ENCODE results near the gene SULT1A2.
"Not testable (repeated sequence)": the region's sequence is repeated elsewhere in the genome, so short reads cannot be mapped to it uniquely, and the experiment has no call there.

The SULT1A2 gene

DNA sequence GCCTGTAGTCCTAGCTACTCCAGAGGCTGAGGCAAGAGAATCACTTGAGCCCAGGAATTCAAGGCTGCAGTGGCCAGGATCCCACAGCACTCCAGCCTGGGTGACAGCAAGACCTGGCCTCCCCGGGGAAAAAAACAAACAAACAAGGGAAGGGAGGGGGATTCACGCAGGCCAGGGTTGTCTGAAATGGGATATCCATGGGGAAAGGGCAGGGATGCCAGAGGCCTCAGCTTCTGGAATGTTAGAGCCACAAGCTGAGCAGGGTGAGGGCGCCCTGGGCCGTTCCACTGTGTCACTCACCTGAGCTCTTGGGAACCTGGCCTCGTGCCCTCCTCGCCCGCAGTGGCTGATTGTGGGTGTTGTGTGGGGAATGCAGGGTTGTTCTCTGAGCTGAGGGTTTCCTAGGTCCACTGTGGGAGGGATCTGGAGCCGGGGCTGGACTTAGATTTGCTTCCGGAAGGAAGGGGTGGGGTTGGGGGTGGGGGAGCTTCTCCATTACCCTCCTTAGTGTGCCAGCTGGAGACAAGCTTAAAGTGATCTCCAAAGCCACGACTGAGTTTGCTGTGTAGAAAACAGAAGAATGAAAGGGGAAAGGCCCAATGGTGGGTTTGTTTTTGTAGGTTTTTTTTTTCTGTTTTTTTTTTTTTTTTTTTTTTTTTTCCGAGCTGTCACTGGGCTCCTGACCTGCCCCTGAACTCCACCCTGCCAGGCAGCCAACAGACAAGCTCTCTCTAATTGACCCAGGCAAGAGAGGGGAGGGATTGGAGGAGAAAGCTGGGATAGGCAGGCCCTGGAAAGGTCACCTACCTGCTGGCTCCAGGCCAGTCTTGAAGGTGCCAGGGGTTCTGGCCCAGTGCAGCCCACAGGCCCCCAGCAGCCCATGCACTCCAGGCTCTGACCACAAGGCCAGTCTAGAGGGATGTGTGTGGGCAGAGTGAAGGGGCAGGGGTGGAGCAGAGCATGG is 13.1 kb upstream of the SULT1A2 start, which contains the start of gene SULT1A1:
TSS of gene SULT1A1 (minus strand) at position 414 of the 964 bp plus-strand sequence. CDS start 1,189 bp downstream, outside the sequence.
- FAIRE-seq = no peak
- DNase-seq (ENCODE audit: insufficient read length, low spot score) = no peak
- TF ChIP-seq CTCF (IDR thresholded peaks at IDR 0.05; ENCODE audit: insufficient read depth, missing control alignments) = no peak

DNA sequence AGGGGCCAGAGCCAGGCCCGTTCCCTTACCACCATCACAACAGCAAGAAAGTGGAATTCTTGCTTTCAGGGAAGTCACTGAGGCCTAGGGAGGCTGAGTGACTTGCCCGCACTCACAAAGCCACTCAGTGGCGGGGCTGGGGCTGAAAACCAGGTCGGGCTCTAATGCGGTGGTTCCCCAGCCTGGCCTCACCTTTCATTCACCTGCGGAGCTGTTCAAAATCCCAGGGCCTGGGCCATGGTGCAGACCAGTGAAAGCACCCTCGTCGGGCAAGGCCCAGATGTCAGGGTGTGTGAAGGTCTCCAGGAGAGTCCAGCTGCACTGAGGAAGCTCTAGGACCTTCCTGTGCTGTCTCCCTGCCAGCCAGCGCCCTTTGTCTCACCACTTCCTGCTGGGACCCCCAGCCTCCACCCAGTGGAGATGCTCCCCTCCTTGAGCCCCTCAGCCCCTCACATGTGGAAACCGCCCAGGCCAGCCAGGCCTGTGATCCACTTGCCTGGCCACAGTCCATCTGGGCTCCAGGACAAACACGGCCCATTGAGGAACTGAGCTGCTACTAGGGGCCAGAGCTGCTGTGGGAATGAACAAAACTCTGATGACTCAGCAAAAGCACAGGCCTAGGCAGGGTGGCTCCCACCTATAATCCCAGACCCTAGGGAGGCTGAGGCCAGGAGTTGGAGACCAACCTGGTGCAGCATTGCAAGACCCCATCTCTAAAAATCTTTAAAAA is 12.2 kb upstream of the SULT1A2 start:
- DNase-seq (ENCODE audit: insufficient read length, low spot score) = not testable (repeated sequence)

GRCh38 chr16:28608496-28608808 is 11.6 kb upstream of the SULT1A2 start:
- not testable (repeated sequence) for FAIRE-seq; DNase-seq (ENCODE audit: insufficient read length, low spot score)

More for the DNA sequence above, 12.2 kb upstream of the SULT1A2 start:
- FAIRE-seq = not testable (repeated sequence)

- DNase-seq (ENCODE audit: insufficient read length, low spot score); FAIRE-seq: not testable (repeated sequence)
These were observed 11.0 kb upstream of the SULT1A2 start for GRCh38 chr16:28607681-28608495.

- no peak for TF ChIP-seq CTCF (IDR thresholded peaks at IDR 0.05; ENCODE audit: insufficient read depth, missing control alignments)
- no peak for FAIRE-seq
- DNase-seq (ENCODE audit: insufficient read length, low spot score) = no peak
These were observed 10.3 kb upstream of the SULT1A2 start for GRCh38 chr16:28607116-28607623.

DNA sequence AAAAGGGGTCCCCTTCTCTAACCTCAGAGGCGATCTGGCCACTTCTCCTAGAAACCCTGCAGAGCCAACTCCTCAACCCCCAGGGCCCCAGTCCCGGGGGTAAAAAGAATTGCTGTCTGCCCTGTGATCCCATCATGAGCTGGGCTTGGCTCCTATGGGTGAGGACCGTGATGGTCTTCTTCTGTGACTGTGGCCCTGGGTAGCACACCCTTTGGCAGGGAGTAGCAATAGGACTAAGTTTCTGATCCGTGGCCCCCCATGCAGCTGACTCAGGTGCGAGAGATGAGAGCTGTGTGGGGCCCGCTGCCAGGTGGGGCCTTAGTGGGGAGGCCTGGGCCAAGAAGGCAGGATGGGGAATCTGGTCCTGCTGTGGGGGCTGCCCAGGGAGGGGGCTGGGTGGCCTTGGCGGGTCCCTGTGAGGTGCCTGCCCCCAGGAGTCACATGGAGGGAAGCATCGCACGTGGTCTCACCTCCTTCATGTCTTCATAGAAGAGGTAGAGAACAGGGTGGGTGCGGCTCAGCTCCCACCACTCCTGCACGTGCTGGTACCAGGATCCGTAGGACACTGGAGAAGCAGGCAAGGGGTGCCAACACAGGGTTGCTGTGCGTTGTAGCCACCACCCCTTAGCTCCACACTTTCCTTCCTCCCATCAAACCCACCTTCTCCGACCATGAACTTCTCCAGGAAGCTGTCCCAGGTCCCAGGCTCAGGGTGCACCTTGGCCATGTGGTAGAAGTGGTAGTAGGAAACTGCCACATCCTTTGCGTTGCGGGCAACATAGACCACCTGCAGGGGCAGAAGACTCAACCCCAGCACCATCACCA is 9.7 kb upstream of the SULT1A2 start:
- no peak for TF ChIP-seq CTCF (IDR thresholded peaks at IDR 0.05; ENCODE audit: insufficient read depth, missing control alignments)
- FAIRE-seq = no peak
- no peak for DNase-seq (ENCODE audit: insufficient read length, low spot score)

DNA sequence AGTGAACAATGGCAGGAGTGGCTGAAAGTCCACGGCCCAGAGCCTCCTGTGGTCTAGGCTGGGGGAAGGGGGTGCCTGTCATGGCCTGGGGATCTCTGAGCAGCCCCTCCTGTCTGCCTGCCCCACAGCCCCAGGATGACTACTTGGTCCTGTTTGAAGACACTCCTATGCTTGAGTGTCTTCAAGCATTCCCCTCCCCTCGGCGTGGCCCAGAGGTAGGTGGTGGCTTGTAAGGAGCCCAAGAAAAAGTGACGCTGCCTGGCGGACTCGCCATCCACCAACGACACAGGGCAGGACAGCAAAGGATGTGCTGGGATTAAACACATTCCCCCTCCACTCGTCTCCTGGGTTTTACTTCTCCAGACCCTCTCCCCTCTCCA is 7.3 kb upstream of the SULT1A2 start:
- no peak for FAIRE-seq
- no peak for DNase-seq (ENCODE audit: insufficient read length, low spot score)
- no peak for TF ChIP-seq CTCF (IDR thresholded peaks at IDR 0.05; ENCODE audit: insufficient read depth, missing control alignments)
